ENCODE results near the gene ABHD17A. TPM values are rescaled to one million over a fixed set of nuclear protein-coding genes. Genes with fewer than 3 reads are reported as not detected.
"Not testable (repeated sequence)": the region's sequence is repeated elsewhere in the genome, so short reads cannot be mapped to it uniquely, and the experiment has no call there.

The ABHD17A gene
- total RNA-seq, 1 donor from 2014 or later, result 34.2 TPM

GRCh38 chr19:1910177-1910576 lies 24.9 kb upstream of the ABHD17A start:
- no peak for DNase-seq (ENCODE audit: low read depth)

- DNase-seq (ENCODE audit: low read depth), result no peak
Observed at GRCh38 chr19:1909761-1910080, 24.4 kb upstream of the ABHD17A start.

GRCh38 chr19:1908364-1908678 lies 23.0 kb upstream of the ABHD17A start:
- DNase-seq (ENCODE audit: low read depth), result no peak

GRCh38 chr19:1907563-1908363 lies 22.5 kb upstream of the ABHD17A start:
- DNase-seq (ENCODE audit: low read depth), result peak; percentile 38

DNA sequence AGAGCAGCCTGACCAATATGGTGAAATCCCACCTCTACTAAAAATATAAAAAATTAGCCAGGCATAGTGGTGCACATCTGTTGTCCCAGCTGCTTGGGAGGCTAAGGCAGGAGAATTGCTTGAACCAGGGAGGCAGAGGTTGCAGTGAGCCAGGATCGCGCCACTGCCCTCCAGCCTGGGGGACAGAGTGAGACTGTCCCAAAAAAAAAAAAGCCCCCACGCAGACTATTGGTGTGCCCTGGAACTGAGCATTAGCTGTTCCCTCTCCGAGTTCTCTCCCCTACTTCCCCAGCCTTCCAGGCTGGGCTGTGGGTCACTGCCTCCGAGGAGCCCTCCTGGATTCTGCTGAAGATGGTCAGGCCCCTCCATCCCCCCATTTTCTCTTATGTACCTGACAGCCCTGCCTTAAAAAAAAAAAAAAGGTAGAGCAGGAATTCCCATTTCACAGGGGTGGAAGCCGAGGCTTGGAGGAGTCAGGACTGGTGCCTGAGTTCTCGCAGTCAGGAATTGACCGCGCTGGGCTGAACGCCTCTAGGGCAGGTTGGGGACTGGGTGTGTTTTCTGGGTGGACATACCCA lies 21.8 kb upstream of the ABHD17A start:
- DNase-seq (ENCODE audit: low read depth), result no peak

DNA sequence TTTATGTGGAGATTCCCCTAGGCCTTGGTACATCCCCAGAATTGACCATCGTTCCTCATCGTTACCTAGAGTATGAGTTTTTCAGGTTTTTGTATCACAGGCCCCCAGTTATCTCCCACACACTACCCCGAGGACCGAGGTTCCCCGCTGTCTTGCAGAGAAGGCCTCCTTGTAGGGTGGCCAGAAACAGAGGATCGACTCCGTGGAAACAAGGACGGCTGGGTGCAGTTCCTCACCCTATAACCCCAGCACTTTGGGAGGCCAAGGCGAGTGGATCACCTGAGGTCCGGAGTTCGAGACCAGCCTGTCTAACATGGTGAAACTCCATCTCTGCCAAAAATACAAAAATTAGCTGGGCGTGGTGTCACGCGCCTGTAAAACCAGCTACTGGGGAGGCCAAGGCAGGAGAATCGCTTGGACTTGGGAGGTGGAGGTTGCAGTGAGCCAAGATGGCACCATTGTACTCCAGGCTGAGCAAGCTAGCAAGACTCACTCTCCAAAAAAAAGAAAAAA lies 20.6 kb upstream of the ABHD17A start:
- DNase-seq (ENCODE audit: low read depth), result no peak

DNA sequence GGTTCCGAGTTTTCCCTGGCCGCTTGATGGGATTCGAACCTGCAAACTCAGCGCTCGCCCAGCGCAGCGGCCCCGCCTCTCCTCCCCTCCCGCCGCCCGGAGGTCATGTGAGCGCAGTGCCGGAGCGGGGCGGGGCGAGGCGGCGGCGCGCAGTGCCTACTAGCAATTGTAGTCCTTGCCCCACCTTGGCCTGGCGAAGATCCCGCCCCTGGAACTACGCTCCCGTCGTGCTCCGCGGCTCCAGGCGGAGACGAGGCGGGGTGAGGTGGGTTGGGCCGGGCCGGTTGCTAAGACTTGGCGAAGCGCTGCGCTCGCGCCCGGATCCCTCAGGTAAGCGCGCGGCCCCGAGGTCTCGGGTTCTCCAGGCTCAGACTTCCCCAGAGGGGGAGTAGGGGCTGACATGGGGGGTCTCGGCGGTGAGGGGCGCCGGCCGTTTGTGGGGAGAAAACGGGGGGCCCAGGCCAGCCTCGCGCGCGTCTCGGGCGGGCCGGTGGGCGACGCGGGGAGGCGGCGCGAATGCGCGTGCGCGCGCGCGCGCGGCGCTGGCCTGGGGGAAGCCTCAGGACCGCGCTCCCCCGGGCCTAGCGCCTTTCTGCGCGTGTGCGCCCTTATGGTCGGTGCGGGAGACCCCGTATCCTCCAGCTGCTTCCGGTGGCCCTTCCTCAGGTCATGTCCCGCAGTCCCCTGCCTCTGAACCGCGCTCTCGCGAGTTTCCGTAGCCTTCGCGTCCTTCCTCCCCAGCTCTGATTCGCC lies 20.0 kb upstream of the ABHD17A start, which contains the start of the genes ADAT3 and SCAMP4:
TSS of gene ADAT3 (plus strand) at position 290 of the 753 bp plus-strand sequence. CDS start 6,649 bp downstream, outside the sequence.
TSS of gene SCAMP4 (plus strand) at position 290 of the 753 bp plus-strand sequence. CDS start 9,621 bp downstream, outside the sequence.
- DNase-seq (ENCODE audit: low read depth), result peak; percentile 92

- DNase-seq (ENCODE audit: low read depth), result no peak
Observed at GRCh38 chr19:1904860-1905109, 19.5 kb upstream of the ABHD17A start.

- DNase-seq (ENCODE audit: low read depth), result no peak
Observed at GRCh38 chr19:1902923-1903322, 17.6 kb upstream of the ABHD17A start.

DNA sequence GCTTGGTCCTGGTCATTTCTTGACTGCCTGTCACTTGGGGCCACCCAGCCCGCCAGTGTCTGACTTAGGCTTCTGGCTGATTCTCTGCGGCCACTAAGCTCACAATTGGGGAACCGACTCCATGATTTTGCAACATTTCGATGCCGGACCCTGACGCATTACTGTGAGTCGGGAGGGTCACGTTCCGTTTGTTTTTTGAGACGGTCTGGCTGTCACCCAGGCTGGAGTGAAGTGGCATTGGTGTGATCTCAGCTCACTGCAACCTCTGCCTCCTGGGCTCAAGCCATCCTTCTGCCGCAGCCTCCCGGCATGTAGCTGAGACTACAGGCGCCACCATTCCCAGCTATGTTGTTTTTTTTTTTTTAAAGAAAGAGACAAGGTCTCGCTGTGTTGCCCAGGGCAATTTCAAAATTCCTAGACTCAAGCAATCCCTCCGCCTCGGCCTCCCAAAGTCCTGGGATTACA lies 16.7 kb upstream of the ABHD17A start:
- no peak for DNase-seq (ENCODE audit: low read depth)

DNA sequence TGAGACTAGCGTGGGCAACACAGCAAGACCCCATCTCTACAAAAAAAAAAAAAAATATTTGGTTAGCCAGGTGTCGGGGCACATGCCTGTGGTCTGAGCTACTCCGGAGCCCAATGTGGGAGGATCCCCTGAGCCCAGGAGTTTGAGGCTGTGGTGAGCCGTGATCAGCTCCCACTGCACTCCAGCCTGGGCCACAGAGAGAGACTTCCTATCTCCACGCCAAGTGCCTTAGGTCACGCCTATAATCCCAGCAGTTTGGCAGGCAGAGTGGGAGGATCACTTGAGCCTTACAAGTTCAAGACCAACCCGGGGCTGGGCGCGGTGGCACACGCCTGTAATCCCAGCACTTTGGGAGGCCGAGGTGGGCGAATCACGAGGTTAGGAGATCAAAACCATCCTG lies 11.2 kb upstream of the ABHD17A start:
- no peak for DNase-seq (ENCODE audit: low read depth)

- no peak for DNase-seq (ENCODE audit: low read depth)
Observed at GRCh38 chr19:1893791-1894190, 8.5 kb upstream of the ABHD17A start.

DNA sequence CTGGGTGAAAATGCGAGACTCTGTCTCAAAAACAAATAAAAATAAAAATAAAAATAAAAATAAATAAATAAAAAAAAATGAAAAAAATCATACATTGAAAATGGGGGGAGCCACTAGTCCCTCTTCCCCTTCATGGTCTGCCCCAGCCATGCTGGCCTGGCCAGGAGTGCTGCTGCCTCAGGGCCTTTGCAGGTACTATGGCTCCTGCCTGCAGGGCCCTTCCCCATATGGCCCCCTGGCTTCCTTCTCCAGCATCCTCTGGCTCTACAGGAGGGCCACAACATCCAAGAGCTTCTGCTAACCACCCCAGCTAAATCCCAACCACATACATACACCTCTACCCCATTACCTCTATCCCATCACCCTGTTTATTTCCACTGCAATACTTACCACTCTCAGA lies 4.6 kb upstream of the ABHD17A start:
- DNase-seq (ENCODE audit: low read depth), result no peak

GRCh38 chr19:1888385-1888784 lies 3.1 kb upstream of the ABHD17A start:
- DNase-seq (ENCODE audit: low read depth), result no peak

GRCh38 chr19:1886360-1886759 lies 1.1 kb upstream of the ABHD17A start:
- DNase-seq (ENCODE audit: low read depth), result not testable (repeated sequence)

DNA sequence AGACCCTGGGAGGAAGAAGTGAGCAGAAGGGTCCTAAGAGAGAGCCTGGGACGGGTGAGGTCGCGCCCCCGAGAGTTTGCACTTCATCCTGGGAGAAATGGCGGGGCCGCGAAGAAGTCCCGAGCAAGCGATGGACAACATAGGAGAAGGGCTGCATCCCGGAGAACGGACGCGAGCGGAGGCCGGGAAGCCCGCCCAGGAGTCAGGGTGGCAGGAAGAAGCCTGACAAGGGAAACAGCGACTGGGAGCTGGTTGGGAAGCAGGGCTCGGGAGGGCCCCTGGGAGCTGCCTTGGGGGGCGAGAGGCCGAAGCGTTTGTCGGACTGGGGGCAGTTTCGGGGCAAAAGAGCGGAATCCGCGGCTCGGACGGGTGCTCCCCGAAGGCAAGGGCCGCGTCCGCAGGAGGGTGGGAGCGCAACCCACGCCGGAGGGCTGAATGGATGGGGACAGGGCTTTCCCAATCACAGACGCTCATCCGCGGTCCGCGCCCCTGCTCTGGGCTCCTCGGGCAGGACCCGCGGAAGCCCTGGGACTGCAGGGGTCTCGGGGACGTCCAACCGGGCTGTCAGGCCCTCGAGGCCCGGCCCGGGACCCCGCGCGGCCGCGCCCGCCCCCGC lies 469 bp downstream of the ABHD17A start:
- DNase-seq (ENCODE audit: low read depth), result no peak

- no peak for DNase-seq (ENCODE audit: low read depth)
Observed at GRCh38 chr19:1884291-1884718, 991 bp downstream of the ABHD17A start.

DNA sequence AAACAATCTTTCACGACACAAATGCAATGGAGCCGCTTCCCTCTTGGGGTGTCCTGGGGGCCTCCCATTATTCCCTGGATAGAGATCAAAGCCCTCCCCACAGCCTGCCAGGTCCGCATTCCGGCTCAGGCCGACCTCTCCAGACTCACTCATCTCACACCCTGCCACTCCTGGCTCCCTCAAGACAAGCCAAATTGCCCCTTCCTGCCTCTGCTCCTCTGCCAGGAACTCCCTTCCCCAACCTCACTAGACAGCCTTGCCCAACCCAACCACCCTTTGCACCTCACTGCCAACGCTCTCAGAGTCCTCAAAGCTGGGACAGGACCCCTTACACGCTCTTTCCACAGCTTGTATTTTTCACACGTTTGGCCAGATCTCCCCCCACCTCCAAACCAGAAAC lies 1.5 kb downstream of the ABHD17A start:
- no peak for DNase-seq (ENCODE audit: low read depth)

DNA sequence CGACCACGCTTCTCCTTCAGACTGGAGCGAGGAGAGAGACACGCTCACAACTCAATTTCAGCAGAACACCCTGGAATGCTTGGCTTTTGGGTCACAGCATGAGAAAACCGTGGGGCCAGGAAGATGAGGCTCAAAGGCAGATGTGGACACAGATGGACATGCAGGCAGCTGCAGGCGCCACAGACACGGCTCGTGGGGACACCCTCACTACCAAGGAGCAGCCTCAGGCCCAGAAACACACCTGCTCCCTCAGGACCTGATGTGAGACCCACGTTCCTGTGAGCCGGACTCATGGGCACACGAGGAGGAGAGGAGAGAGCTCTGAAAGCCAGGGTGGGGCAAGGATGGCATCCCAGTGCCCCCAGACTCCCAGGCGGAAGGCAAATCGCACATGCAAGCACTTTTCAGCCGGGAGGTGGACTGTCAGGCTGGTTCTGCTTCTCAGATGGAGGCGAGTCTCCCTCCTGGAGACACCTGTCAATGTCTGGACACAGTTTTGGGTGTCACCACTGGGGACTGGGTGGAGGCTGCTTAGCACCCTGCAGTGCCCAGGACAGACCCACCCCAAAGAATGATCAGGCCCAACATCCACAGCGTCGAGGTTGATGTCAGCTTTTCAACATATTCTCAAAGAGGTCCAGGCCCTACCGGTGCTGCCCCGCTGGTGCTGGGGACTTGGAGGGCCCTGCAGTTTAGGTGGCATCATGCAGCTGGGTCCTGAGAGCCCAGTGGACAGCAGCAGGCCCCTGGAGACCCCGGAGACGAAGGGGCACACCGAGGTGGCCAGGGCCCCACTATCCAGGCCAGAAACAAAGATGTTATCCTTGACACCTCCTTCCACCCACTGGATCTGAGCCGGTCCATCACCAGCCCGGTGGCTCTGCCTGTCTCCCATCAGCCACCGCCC lies 2.3 kb downstream of the ABHD17A start:
- no peak for DNase-seq (ENCODE audit: low read depth)

DNA sequence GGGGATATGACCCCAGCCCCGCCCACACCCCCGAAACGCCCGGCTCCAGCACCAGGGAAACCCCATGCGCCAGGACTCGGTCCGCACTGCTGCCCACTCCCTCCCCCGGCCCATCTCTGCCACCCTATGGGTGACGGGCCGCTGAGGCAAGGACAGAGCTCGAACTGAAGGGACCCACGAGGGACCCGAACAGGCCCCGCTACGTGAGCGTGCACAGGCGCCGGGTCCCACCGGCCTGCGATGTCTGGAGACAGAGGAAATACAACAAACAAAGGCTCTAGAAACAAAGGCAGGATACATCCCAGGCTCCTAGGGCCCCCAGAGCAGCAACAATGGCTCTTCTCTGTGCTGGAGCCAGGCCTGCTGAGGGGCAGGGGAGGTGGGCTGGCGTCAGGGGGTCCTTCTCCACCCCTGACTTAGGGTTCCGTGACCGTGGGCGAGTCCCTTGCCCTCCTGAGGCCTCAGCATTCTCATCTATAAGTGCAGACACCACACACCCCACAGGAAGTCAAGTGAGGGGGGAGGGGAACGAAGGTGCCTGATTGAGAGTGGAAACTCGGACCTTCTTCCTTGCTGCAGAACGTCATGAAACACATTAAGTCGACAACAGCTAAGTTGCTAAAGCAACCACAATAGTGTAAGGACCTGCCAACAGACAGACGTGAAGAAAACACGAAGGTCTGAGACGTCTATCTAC lies 3.1 kb downstream of the ABHD17A start:
- DNase-seq (ENCODE audit: low read depth), result no peak

Measured in renal cortical epithelial cell (primary cell).